Measurements from ENCODE around the gene MLST8.

GRCh38 chr16:2242598-2242997 is 37.3 kb downstream of the MLST8 start:
- TF ChIP-seq EZH2 (IDR thresholded peaks at IDR 0.05; ENCODE audit: borderline replicate concordance, low read depth, low read length, severe bottlenecking) (no peak), CTCF (IDR thresholded peaks at IDR 0.05; ENCODE audit: borderline replicate concordance, extremely low read depth, low read length, poor library complexity, severe bottlenecking) (no peak)

Data from DND-41 (cell line).